GM08714 (cell line): ENCODE data around the gene DNAJC8.

Experiments used
- H3K4me3 ChIP-seq: fragments of 200-500 bp; sonication (Bioruptor generic); 2 replicates; pipeline ENCODE4 v1.5.1; 2014; ENCODE audit warnings: mild to moderate bottlenecking, low read length, inconsistent platforms
- ZNF274 ChIP-seq: IDR thresholded peaks from 2 replicates; pipeline ENCODE4 v1.6.1; 2012; ENCODE audit warnings: mild to moderate bottlenecking, low read depth, low read length

DNAJC8 gene

DNA sequence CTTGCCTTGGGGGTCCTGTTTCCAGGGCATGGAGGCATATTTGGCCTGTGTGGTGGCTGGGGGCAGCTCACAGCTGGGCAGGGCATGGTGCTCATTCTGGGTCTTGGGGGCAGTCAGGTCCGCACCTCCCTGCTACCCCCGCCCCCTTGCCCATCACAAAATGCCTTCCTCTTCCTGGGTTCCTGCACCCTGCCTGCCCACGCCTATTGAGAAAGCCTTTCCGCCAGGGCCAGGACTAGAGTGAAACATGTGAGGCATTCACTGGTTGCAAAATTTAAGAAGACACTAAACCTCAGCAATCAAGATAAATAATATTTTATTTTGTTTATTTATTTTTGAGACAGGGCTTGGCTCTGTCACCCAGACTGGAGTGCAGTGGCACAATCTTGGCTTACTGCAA is 76.0 kb downstream of the DNAJC8 start:
- no peak for TF ChIP-seq ZNF274

DNA sequence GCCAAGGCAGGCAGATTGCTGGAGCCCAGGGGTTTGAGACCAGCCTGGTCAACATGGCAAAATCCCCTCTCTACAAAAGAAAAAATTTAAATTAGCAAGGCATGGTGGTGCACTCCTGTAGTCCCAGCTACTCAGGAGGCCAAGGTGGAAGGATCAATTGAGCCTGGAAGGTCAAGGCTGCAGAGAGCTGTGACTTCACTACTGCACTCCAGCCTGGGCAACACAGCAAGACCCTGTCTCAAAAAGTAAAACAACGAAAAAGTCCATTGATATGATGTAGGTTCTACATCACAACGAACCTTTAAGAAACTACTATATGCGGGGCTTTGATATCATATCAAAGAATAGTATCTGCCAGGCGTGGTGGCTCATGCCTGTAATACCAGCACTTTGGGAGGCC is 77.2 kb downstream of the DNAJC8 start:
- no peak for TF ChIP-seq ZNF274
- no peak overlapping the region for H3K4me3 ChIP-seq

More for the DNA sequence above, 76.0 kb downstream of the DNAJC8 start:
- no peak overlapping the region for H3K4me3 ChIP-seq

DNA sequence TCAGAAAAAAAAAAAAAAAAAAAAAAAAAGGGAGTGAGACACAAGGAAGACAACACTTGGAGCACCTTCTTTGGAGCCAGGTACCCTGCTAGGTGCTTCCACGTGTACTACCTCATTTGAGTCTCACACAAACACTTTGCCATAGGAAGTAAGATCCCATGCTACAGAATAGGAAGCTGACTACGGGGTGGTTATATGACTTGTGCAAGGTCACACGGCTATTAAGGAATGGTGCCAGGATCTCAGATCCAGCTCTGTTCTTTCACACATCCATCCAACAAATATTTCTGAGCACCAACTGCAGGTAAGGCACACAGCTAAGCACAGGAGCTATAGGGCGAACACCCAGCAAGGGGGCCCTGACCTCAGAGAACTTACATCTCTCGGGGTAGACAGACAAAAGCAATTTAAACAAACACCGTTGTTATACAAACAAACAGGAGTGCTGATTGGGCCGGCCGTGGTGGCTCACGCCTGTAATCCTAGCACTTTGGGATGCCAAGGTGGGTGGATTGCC is 78.7 kb downstream of the DNAJC8 start:
- TF ChIP-seq ZNF274, result no peak
- H3K4me3 ChIP-seq, result no peak overlapping the region
